DMS53 treated with DMSO at 0.1 percent for 48 hours (cell line): ENCODE data around the gene CERS5.
"Not testable (repeated sequence)": the region's sequence is repeated elsewhere in the genome, so short reads cannot be mapped to it uniquely, and the experiment has no call there.

ENCODE experiments used
- DNase-seq: peaks from one replicate; lab custom pipeline; 2025; ENCODE audit not compliant: unreplicated experiment; lab: John Stamatoyannopoulos, UW

Gene CERS5

GRCh38 chr12:50104417-50105366 is 62.5 kb downstream of the CERS5 start:
- no peak for DNase-seq

DNA sequence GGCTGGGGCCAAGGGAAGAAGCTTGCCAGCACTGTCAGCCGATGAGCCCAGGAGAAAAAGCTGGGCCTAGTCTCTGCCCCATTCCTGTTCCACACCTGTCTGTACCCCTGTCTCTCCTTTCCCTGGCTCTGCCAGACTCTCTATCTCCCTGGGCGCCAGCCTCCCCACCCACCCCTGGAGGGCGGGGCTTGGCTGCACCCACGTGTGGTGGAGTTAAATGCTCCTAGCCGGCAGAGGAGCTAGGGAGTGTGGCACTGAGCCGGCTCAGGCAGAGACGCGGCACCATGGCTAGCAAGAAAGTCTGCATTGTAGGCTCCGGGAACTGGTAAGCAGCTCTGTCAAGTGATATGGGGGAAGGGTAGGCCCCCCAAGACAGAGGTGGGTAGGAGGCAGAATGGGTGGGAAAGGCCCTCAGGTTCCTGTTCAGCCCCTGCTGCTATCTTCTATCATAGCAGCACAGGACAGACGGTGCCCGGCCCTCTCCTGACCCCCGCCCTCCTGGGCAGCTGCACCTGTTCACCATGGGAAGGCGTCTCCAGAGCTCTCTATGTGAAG is 63.3 kb downstream of the CERS5 start, which contains the start of gene GPD1:
TSS of gene GPD1 (plus strand) at position 242 of the 555 bp plus-strand sequence. CDS start at position 285, 43 bp downstream.
- DNase-seq: peak; percentile 52

GRCh38 chr12:50103351-50103750 is 63.8 kb downstream of the CERS5 start:
- no peak for DNase-seq

DNA sequence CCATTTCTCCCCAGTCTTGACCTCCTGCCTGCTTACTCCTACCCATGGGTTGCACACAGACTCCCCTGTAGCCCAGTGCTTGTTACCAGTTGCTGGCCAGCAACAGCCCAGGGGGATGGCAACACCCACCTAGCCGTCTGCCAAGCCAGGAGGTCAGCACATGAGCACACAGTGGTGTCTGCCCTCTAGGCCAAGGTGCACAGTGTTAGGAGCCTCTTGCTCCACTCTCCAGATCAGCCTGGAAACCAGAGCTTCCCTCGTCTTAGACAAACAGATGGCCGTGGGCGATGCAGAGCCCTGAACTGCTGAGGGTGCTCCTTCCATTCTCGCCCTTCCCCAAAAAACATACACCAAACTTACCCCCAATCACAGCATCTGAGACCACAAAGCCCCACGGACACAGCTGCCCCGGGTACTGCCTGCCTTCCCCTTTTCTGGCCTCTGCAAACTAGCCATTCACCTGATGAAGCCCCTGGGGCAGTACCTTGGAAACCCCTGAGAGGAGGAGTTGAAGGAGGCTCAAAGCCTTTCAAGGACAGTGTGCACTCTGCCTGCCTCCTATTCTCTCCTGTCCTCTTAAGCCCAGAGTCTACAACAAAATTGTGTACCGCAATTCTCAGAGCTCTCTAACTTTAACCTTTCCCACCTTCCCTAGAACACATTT is 64.4 kb downstream of the CERS5 start:
- no peak for DNase-seq

GRCh38 chr12:50102131-50102531 is 65.0 kb downstream of the CERS5 start:
- DNase-seq: no peak

DNA sequence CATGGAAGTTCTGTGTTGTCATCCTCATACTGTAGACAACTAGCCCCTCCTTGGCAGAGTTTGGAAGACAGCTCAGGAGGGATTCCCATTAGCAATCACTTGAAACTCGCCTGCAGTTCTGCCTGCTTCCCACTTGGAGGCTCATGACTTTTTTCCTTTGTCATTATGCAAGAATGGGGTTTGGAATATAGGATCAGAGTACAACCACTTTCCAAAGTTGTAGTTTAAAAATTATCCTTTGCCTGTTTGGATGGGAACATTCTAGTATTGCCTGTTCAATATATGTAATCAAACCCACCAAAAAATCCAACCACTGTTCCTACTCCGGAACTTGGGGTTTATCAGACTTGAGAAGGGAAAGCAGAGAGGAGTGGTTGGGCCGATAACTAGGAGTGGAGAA is 65.5 kb downstream of the CERS5 start:
- no peak for DNase-seq

- DNase-seq: no peak
These were observed 66.6 kb downstream of the CERS5 start for GRCh38 chr12:50100561-50100960.

DNA sequence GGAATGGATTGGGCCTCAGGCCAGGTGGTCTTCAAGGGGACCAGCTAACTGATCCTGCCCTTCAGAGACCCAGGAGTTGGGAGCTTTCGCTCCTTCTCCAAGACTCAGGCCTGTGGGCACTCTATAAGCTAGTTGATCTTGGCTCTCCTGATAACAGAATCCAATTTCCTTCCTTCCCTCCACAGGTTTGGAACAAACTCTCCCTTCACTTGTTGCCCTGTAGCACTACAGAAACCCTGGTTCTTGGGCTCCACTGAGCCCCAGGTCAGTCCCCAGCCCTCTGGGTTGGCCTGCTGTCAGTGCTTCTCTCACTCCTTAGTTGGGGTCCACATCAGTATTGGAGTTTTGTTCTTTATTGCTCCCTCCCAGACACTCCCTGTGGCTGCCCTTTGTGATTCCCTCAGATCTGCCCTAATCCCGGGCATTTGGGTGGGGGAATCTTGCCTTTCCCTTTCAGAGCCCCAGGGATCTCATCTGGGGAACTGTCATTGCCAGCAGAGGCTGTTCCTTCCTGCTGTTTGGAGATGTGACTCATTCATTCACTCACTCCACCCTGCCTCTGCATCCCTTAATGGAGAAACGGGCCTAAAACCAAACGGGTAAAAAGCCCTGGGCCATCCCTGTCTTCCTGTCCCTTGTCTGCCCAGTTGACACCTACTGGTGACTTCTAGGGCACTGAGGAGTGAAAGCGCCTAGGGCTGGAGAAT is 67.7 kb downstream of the CERS5 start:
- no peak for DNase-seq

DNA sequence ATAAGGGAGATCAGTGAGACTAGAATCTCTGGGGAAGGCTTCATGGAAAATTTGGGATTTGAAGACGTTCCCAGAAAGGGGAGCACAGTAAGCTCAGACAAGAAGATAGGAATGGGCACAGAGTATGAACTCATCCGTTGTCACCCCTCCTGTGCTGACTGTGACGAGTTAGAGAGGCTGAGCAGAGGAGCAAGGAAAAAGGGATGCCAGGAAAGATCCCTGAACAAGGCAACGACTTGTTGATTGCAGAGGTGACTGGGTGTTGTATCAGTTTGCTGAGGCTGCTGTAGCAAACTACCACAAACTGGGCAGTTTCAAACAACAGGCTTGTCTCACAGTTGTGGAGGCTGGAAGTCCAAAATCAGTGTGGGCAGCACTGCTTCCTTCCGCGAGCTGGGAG is 69.2 kb downstream of the CERS5 start:
- no peak for DNase-seq

DNA sequence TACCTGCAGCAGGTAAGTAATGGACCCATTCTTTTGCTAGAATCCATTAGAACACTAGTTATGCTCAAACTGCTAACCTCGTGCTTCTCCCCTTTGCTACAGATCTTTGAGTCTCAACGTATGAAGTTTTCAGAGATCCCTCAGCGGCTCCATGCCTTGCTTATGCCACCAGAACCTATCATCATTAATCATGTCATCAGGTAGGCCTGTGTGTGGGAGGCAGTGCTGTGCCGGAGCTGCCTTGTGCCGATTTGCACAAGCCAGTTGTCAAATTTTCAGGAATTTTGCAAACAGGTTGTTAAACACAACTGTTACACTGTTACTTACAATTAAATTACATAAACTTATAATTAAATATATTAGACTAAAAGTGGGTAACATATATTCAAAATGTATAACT is 76.8 kb downstream of the CERS5 start:
- no peak for DNase-seq

DNA sequence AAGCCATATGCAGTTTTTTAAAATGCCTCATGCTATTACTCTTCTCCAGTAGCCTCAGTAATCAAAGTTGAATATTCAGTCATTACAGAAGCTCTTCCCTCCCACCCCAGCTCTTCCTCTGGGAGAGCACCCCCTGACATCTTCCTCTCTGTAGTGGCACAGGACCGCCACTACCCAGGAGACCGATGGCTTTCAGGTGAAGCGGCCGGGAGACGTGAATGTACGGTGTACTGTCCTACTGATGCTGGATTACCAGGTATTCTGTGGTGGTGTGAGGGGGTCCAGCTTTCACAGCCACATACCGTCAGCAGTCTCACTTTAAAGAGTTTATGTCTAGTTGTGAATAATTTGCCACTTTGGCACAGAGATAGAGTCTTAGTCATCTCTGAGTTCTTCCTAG is 77.4 kb downstream of the CERS5 start:
- no peak for DNase-seq

DNA sequence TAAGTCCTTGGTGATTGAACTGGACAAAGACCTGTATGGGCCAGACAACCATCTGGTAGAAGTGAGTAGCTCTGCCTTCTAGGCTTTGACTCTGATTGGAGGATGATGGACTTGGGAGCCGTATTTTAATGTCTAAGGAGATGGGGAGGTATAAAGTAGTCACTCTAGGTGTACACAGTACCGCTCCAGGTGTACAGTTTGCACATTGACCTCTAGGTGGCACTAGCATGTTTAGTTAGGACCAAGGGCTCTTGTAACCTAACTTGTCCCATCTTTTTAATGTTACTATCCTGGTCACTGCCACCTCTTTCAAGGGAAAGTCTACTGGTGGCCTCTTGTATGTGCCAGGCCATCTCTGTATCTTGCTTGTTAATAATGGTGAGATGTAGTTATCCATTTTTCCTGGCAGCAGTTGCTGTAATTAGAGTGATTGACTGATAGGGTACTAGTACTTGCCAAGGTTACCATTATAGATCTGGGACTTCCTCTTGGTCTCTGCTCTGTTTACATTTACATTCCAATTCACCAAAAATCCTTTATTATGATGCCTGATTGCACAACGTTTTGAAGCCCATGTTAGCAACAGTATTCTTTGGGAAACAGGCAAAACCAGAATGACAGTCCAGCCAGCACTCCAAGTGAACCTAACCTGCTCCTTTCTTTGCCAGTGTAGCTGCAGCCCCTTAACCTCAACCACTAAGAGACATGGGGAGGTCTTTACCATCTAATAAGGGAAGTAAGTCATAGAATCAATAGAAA is 78.4 kb downstream of the CERS5 start:
- DNase-seq: peak; percentile 72

GRCh38 chr12:50087995-50088394 is 79.2 kb downstream of the CERS5 start:
- DNase-seq: no peak

DNA sequence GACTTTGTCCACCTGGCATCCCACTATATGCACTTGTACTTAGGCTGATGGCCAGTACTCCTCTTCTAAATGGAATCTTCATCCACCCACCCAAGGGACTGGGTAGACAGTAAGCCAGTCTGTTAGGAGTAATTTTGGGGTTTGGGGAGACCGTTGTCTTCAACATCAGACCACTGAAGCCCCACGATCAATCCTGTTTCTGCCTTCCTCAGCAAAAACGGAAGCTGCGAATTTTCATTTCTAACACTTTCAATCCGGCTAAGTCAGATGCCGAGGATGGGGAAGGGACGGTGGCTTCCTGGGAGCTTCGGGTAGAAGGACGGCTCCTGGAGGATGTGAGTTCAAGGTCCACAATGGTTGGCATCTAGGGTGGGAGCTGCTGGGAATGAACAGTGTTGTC is 80.0 kb downstream of the CERS5 start:
- no peak for DNase-seq

DNA sequence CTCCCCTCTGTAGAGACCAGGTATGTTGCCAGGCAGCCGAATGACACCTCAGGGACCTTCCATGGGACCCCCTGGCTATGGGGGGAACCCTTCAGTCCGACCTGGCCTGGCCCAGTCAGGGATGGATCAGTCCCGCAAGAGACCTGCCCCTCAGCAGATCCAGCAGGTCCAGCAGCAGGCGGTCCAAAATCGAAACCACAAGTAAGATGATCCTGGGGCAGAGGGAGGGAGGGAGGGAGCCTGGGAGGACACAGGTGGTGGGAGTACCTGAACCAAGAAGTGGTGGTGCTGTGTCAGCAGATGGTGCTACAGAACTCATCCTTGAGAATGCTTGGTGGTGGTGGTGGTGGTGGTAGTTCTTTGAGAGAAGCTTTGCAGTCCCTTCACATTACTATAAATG is 81.0 kb downstream of the CERS5 start:
- DNase-seq: no peak

DNA sequence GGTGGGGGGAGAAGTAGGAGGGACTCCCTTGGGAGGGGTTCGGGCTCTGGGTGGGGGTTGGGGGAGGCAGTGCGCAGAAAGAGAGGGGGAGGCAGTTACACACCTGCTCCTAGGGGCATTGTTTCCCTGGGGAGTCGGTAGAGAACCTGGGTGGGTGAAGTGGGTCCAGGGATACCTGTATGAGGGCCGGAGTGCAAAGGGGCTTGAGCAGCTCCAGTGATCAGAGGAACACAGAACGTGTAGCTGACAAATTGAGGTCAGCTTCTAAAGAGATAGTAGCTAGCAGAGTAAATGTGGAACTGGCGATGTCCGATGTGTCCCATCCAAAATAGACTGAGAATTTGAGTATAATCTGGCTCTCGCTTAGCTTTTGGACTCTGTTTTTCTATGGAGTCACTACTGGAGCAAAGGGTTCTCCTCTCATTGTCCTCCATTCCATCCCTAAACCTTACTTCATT is 81.5 kb downstream of the CERS5 start:
- DNase-seq: no peak

- DNase-seq: peak; percentile 87
These were observed 82.2 kb downstream of the CERS5 start, which contains the start of gene SMARCD1 for GRCh38 chr12:50084775-50085614. TSS of gene SMARCD1 (plus strand) at chr12:50085342. CDS start at chr12:50085370, 28 bp downstream.

GRCh38 chr12:50084409-50084774 is 82.8 kb downstream of the CERS5 start:
- DNase-seq: not testable (repeated sequence)

DNA sequence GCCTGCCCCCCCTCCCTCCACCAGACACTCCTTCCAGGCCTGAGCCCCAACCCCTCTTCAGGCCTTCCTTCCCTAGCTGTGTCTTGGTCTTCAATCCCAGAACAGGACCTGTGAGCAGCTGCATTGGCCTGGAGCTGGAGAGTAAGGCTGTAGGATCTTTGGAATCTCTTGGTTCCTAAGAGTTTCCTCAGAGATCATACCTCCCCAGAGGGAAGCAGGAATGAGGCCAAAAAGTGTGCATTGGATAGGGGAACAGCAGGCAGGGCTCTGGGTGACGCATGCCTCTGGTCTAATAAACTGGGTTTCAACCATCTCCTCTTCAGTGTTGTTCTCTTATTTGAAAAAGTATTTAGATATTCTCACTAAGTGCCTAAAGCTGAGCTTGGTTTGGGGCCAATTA is 83.9 kb downstream of the CERS5 start:
- DNase-seq: no peak
